HEK293 (cell line): Measurements from ENCODE around the gene SZRD1.

Experiments used
- CTCF ChIA-PET: fragments of 350-600 bp; formaldehyde crosslinking; extraction: SDS; loops from one replicate; lab custom pipeline; 2021; ENCODE audit warnings: antibody characterized with exemption; lab: Yijun Ruan, JAX
- POLR2A ChIA-PET: fragments of 300-600 bp; formaldehyde crosslinking; extraction: SDS; loops from one replicate; lab custom pipeline; 2020; ENCODE audit warnings: antibody characterized with exemption, inconsistent platforms; lab: Yijun Ruan, JAX
- H3K27ac ChIP-seq: fragments of 200-500 bp; sonication (Bioruptor generic); 2 replicates; pipeline ENCODE4 v1.5.1; 2014; ENCODE audit warnings: low read depth, low read length, control low read depth, inconsistent platforms; ENCODE audit errors: extremely low read depth
- H3K36me3 ChIP-seq, 2 experiments: fragments of 200-500 bp in 1 of 2; sonication (Bioruptor generic) in 1 of 2; 1 replicate in 1 of 2; 2 replicates in 1 of 2; pipeline ENCODE4 v1.5.1; 2014 to 2017; ENCODE audit warnings: inconsistent platforms in 2 of 2, low read length in 2 of 2; ENCODE audit not compliant: control insufficient read depth in 2 of 2, insufficient read depth in 1 of 2
- H3K4me1 ChIP-seq: fragments of 200-500 bp; sonication (Bioruptor generic); 2 replicates; pipeline ENCODE4 v1.5.1; 2014; ENCODE audit warnings: mild to moderate bottlenecking, low read length, inconsistent platforms; ENCODE audit not compliant: control insufficient read depth, insufficient read depth
- H3K4me3 ChIP-seq: 2 replicates; pipeline ENCODE4 v1.5.1; 2011; ENCODE audit warnings: low read depth, mild to moderate bottlenecking, control low read depth, low read length, moderate library complexity
- H3K9me3 ChIP-seq: fragments of 200-500 bp; sonication (Bioruptor generic); 2 replicates; pipeline ENCODE4 v1.5.1; 2014; ENCODE audit warnings: low read depth, low read length, inconsistent platforms; ENCODE audit not compliant: control insufficient read depth, insufficient read depth
- KLF8 ChIP-seq: fragments of 450-650 bp; formaldehyde crosslinking; IDR thresholded peaks from 2 replicates; pipeline ENCODE4 v1.5.1; 2016; ENCODE audit warnings: missing biosample characterization, missing genetic modification characterization
- PRDM1 ChIP-seq: fragments of 450-650 bp; formaldehyde crosslinking; IDR thresholded peaks from 2 replicates; pipeline ENCODE4; 2016; ENCODE audit warnings: missing biosample characterization, missing genetic modification characterization
- PRDM6 ChIP-seq: fragments of 450-650 bp; formaldehyde crosslinking; IDR thresholded peaks from 2 replicates; pipeline ENCODE4 v1.5.1; 2017; ENCODE audit warnings: missing biosample characterization, missing genetic modification characterization
- SP2 ChIP-seq: fragments of 450-650 bp; formaldehyde crosslinking; IDR thresholded peaks from 2 replicates; pipeline ENCODE4 v1.5.1; 2016; ENCODE audit warnings: missing biosample characterization, missing genetic modification characterization
- SP3 ChIP-seq: fragments of 450-650 bp; formaldehyde crosslinking; IDR thresholded peaks from 2 replicates; pipeline ENCODE4 v1.5.1; 2016; ENCODE audit warnings: missing biosample characterization, missing genetic modification characterization
- YY2 ChIP-seq: fragments of 450-650 bp; formaldehyde crosslinking; IDR thresholded peaks from 2 replicates; pipeline ENCODE4 v1.5.1; 2016; ENCODE audit warnings: missing biosample characterization, missing genetic modification characterization
- ZBTB48 ChIP-seq: fragments of 450-650 bp; formaldehyde crosslinking; IDR thresholded peaks from 2 replicates; pipeline ENCODE4 v1.5.1; 2016; ENCODE audit warnings: missing biosample characterization, missing genetic modification characterization
- ZBTB8A ChIP-seq: fragments of 450-650 bp; formaldehyde crosslinking; IDR thresholded peaks from 2 replicates; pipeline ENCODE4 v1.5.1; 2016; ENCODE audit warnings: missing biosample characterization, missing genetic modification characterization
- ZNF157 ChIP-seq: fragments of 450-650 bp; formaldehyde crosslinking; IDR thresholded peaks from 2 replicates; pipeline ENCODE4 v1.5.1; 2016; ENCODE audit warnings: missing biosample characterization, missing genetic modification characterization
- ZNF362 ChIP-seq: fragments of 450-650 bp; formaldehyde crosslinking; IDR thresholded peaks from 2 replicates; pipeline ENCODE4 v1.5.1; 2016; ENCODE audit warnings: missing biosample characterization, missing genetic modification characterization
- ZNF580 ChIP-seq: fragments of 450-650 bp; formaldehyde crosslinking; IDR thresholded peaks from 2 replicates; pipeline ENCODE4 v1.5.1; 2016; ENCODE audit warnings: missing biosample characterization, missing genetic modification characterization
- ZNF621 ChIP-seq: fragments of 450-650 bp; formaldehyde crosslinking; IDR thresholded peaks from 2 replicates; pipeline ENCODE4 v1.5.1; 2017; ENCODE audit warnings: missing biosample characterization, missing genetic modification characterization
- ZNF660 ChIP-seq: fragments of 450-650 bp; IDR thresholded peaks from 2 replicates; pipeline ENCODE4 v1.5.1; 2018; ENCODE audit warnings: missing biosample characterization, mild to moderate bottlenecking, missing genetic modification characterization
- ZNF76 ChIP-seq: fragments of 450-650 bp; formaldehyde crosslinking; IDR thresholded peaks from 2 replicates; pipeline ENCODE4; 2016; ENCODE audit warnings: low read depth, missing biosample characterization, missing genetic modification characterization, borderline replicate concordance
- TF ChIP-seq, protein P1 (sequence below): fragments of 450-650 bp; formaldehyde crosslinking; conservative IDR thresholded peaks from 2 replicates; pipeline ENCODE4 v1.5.1; 2016; ENCODE audit warnings: low read depth, missing biosample characterization, missing genetic modification characterization
- TF ChIP-seq, protein P2 (sequence below): IDR thresholded peaks from 2 replicates; pipeline ENCODE4 v1.6.1; 2011; ENCODE audit warnings: mild to moderate bottlenecking, low read depth, low read length, borderline replicate concordance
- TF ChIP-seq, protein P3 (sequence below): fragments of 450-650 bp; formaldehyde crosslinking; IDR thresholded peaks from 2 replicates; pipeline ENCODE4 v1.5.1; 2017; ENCODE audit warnings: missing biosample characterization, missing genetic modification characterization
- TF ChIP-seq, protein P4 (sequence below): fragments of 450-650 bp; formaldehyde crosslinking; IDR thresholded peaks from 2 replicates; pipeline ENCODE4 v1.5.1; 2017; ENCODE audit warnings: missing biosample characterization, missing genetic modification characterization
- TF ChIP-seq, protein P5 (sequence below): fragments of 450-650 bp; formaldehyde crosslinking; IDR thresholded peaks from 2 replicates; pipeline ENCODE4 v1.5.1; 2016; ENCODE audit warnings: missing biosample characterization, missing genetic modification characterization
- TF ChIP-seq, protein P6 (sequence below): fragments of 450-650 bp; formaldehyde crosslinking; IDR thresholded peaks from 2 replicates; pipeline ENCODE4 v1.5.1; 2016; ENCODE audit warnings: missing biosample characterization, missing genetic modification characterization

The SZRD1 gene

DNA sequence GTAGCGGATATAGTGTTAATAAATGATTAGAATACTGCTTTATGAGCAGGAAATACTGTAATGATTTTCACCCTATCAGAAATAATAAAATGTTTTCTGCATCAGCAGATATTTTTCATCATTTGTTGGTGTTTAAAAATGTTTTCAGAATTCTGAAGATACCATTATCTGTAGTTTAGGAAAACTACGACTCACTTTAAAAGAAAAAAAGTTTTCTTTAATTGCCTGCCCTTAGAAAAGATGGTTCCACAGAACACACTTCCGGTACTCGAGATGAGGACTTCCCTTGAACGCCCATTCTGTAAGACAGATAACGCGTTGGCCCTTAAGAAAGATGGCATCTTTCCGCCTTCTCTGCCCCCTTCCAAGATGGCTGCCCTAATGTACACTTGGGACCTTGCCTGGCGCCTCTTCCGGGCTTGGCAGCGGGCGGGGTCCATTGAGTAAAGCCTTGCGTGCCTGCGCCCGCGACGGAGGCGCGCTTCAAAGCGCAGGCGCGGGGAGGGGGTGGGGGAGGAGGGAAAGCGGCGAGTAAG lies at the start of gene SZRD1:
Gene SZRD1 (plus strand): TSS at position 521 of the 536 bp plus-strand sequence. CDS start 16 bp downstream, outside the sequence.
- Histone ChIP-seq H3K9me3 (no peaks in the 10 kb centered on the region), H3K27ac (peak within 1 kb of the TSS; percentile 93), H3K4me1 (peaks cover 9% of the 10 kb centered on the region), H3K36me3 (no peaks in the 10 kb centered on the region; a peak in 1 of 3 replicates), H3K4me3 (peak within 1 kb of the TSS; percentile 97)
- POLR2A ChIA-PET, result interaction anchor here (1.4 to 1.9 kb wide), 2 partner anchors 15 to 73 kb away, joined by 5 to 8 read pairs; partner anchors contain the start of genes FBXO42 and NECAP2
- CTCF ChIA-PET, result interaction anchor here (1.0 to 5.3 kb wide), 3 partner anchors 122 to 287 kb away, joined by 3 to 38 read pairs (median 4); no protein-coding TSS in a partner anchor
- TF ChIP-seq, protein P1, sequence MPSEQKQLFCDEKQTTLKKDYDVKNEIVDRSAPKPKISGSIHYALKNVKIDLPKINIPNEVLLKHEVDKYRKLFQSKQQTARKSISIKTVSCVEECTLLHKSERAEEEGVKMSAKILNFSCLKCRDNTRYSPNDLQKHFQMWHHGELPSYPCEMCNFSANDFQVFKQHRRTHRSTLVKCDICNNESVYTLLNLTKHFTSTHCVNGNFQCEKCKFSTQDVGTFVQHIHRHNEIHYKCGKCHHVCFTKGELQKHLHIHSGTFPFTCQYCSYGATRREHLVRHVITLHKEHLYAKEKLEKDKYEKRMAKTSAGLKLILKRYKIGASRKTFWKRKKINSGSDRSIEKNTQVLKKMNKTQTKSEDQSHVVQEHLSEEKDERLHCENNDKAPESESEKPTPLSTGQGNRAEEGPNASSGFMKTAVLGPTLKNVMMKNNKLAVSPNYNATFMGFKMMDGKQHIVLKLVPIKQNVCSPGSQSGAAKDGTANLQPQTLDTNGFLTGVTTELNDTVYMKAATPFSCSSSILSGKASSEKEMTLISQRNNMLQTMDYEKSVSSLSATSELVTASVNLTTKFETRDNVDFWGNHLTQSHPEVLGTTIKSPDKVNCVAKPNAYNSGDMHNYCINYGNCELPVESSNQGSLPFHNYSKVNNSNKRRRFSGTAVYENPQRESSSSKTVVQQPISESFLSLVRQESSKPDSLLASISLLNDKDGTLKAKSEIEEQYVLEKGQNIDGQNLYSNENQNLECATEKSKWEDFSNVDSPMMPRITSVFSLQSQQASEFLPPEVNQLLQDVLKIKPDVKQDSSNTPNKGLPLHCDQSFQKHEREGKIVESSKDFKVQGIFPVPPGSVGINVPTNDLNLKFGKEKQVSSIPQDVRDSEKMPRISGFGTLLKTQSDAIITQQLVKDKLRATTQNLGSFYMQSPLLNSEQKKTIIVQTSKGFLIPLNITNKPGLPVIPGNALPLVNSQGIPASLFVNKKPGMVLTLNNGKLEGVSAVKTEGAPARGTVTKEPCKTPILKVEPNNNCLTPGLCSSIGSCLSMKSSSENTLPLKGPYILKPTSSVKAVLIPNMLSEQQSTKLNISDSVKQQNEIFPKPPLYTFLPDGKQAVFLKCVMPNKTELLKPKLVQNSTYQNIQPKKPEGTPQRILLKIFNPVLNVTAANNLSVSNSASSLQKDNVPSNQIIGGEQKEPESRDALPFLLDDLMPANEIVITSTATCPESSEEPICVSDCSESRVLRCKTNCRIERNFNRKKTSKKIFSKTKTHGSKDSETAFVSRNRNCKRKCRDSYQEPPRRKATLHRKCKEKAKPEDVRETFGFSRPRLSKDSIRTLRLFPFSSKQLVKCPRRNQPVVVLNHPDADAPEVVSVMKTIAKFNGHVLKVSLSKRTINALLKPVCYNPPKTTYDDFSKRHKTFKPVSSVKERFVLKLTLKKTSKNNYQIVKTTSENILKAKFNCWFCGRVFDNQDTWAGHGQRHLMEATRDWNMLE, result peak; percentile 98
- TF ChIP-seq KLF8 (tag by site-specific recombination) (peak; percentile 55; the same call in 1 of the 2 replicates), ZNF76 (tag by site-specific recombination) (peak; percentile 95), YY2 (tag by site-specific recombination) (peak; percentile 94), ZNF580 (tag by site-specific recombination) (peak; percentile 96), ZBTB48 (no peak), PRDM1 (no peak), ZNF157 (tag by site-specific recombination) (no peak), ZBTB8A (peak; percentile 100), SP2 (tag by site-specific recombination) (peak; percentile 72), SP3 (tag by site-specific recombination) (peak; percentile 87; the same call in 1 of the 2 replicates), ZNF362 (tag by site-specific recombination) (peak; percentile 72; the same call in 1 of the 2 replicates), PRDM6 (peak; percentile 66), ZNF660 (tag by site-specific recombination) (peak; percentile 18; the same call in 1 of the 2 replicates), ZNF621 (no peak)
- TF ChIP-seq, protein P2, sequence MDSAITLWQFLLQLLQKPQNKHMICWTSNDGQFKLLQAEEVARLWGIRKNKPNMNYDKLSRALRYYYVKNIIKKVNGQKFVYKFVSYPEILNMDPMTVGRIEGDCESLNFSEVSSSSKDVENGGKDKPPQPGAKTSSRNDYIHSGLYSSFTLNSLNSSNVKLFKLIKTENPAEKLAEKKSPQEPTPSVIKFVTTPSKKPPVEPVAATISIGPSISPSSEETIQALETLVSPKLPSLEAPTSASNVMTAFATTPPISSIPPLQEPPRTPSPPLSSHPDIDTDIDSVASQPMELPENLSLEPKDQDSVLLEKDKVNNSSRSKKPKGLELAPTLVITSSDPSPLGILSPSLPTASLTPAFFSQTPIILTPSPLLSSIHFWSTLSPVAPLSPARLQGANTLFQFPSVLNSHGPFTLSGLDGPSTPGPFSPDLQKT, result 0 out of 2 replicates have a peak, but pooled peaks have one; percentile 19
- TF ChIP-seq, protein P3, sequence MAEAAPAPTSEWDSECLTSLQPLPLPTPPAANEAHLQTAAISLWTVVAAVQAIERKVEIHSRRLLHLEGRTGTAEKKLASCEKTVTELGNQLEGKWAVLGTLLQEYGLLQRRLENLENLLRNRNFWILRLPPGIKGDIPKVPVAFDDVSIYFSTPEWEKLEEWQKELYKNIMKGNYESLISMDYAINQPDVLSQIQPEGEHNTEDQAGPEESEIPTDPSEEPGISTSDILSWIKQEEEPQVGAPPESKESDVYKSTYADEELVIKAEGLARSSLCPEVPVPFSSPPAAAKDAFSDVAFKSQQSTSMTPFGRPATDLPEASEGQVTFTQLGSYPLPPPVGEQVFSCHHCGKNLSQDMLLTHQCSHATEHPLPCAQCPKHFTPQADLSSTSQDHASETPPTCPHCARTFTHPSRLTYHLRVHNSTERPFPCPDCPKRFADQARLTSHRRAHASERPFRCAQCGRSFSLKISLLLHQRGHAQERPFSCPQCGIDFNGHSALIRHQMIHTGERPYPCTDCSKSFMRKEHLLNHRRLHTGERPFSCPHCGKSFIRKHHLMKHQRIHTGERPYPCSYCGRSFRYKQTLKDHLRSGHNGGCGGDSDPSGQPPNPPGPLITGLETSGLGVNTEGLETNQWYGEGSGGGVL (tag by site-specific recombination), result no peak
- TF ChIP-seq, protein P4, sequence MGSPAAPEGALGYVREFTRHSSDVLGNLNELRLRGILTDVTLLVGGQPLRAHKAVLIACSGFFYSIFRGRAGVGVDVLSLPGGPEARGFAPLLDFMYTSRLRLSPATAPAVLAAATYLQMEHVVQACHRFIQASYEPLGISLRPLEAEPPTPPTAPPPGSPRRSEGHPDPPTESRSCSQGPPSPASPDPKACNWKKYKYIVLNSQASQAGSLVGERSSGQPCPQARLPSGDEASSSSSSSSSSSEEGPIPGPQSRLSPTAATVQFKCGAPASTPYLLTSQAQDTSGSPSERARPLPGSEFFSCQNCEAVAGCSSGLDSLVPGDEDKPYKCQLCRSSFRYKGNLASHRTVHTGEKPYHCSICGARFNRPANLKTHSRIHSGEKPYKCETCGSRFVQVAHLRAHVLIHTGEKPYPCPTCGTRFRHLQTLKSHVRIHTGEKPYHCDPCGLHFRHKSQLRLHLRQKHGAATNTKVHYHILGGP (tag by site-specific recombination), result peak; percentile 49; the same call in 1 of the 2 replicates
- TF ChIP-seq, protein P5, sequence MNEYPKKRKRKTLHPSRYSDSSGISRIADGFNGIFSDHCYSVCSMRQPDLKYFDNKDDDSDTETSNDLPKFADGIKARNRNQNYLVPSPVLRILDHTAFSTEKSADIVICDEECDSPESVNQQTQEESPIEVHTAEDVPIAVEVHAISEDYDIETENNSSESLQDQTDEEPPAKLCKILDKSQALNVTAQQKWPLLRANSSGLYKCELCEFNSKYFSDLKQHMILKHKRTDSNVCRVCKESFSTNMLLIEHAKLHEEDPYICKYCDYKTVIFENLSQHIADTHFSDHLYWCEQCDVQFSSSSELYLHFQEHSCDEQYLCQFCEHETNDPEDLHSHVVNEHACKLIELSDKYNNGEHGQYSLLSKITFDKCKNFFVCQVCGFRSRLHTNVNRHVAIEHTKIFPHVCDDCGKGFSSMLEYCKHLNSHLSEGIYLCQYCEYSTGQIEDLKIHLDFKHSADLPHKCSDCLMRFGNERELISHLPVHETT, result peak; percentile 59; the same call in 1 of the 2 replicates
- TF ChIP-seq, protein P6, sequence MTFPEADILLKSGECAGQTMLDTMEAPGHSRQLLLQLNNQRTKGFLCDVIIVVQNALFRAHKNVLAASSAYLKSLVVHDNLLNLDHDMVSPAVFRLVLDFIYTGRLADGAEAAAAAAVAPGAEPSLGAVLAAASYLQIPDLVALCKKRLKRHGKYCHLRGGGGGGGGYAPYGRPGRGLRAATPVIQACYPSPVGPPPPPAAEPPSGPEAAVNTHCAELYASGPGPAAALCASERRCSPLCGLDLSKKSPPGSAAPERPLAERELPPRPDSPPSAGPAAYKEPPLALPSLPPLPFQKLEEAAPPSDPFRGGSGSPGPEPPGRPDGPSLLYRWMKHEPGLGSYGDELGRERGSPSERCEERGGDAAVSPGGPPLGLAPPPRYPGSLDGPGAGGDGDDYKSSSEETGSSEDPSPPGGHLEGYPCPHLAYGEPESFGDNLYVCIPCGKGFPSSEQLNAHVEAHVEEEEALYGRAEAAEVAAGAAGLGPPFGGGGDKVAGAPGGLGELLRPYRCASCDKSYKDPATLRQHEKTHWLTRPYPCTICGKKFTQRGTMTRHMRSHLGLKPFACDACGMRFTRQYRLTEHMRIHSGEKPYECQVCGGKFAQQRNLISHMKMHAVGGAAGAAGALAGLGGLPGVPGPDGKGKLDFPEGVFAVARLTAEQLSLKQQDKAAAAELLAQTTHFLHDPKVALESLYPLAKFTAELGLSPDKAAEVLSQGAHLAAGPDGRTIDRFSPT (tag by site-specific recombination), result peak; percentile 93
